DLD1 (cell line): ENCODE data around the gene PPP1R8.
"Not testable (repeated sequence)": the region's sequence is repeated elsewhere in the genome, so short reads cannot be mapped to it uniquely, and the experiment has no call there.

Source experiments
- in situ Hi-C: cut with HindIII; loops from 2 replicates; pipeline ENCODE4 v1.10.0; 2017; ENCODE audit warnings: low sequenced_read_pairs

PPP1R8 gene

GRCh38 chr1:27831568-27832410, 1.2 kb downstream of the PPP1R8 start:
- in situ Hi-C loops: loop anchor here (10.0 kb wide), 2 partner anchors 67 to 333 kb away; no protein-coding TSS in a partner anchor

GRCh38 chr1:27832762-27833161, 2.2 kb downstream of the PPP1R8 start:
- in situ Hi-C loops: loop anchor here (10.0 kb wide), 2 partner anchors 68 to 332 kb away; no protein-coding TSS in a partner anchor

- in situ Hi-C loops: loop anchor here (10.0 kb wide), 2 partner anchors 69 to 331 kb away; no protein-coding TSS in a partner anchor
Measured at GRCh38 chr1:27833470-27833869, 2.9 kb downstream of the PPP1R8 start.

- in situ Hi-C loops: loop anchor here (10.0 kb wide), 2 partner anchors 70 to 330 kb away; no protein-coding TSS in a partner anchor
Measured at GRCh38 chr1:27835046-27835445, 4.5 kb downstream of the PPP1R8 start.

GRCh38 chr1:27835501-27835900, 4.9 kb downstream of the PPP1R8 start:
- in situ Hi-C loops: loop anchor here (10.0 kb wide), 2 partner anchors 71 to 329 kb away; no protein-coding TSS in a partner anchor

- in situ Hi-C loops: no loop called here
Measured at GRCh38 chr1:27849951-27850350, 19.4 kb downstream of the PPP1R8 start.

GRCh38 chr1:27855085-27855484, 24.5 kb downstream of the PPP1R8 start:
- in situ Hi-C loops: no loop called here

- in situ Hi-C loops: no loop called here
Measured at GRCh38 chr1:27856561-27857343, 26.2 kb downstream of the PPP1R8 start.

- in situ Hi-C loops: not testable (repeated sequence)
Measured at GRCh38 chr1:27857552-27857951, 27.0 kb downstream of the PPP1R8 start.

- in situ Hi-C loops: no loop called here
Measured at GRCh38 chr1:27858072-27858948, 27.7 kb downstream of the PPP1R8 start.

- in situ Hi-C loops: no loop called here
Measured at GRCh38 chr1:27858949-27859576, 28.5 kb downstream of the PPP1R8 start.

GRCh38 chr1:27861436-27861835, 30.9 kb downstream of the PPP1R8 start:
- in situ Hi-C loops: no loop called here

GRCh38 chr1:27862004-27862403, 31.4 kb downstream of the PPP1R8 start:
- in situ Hi-C loops: no loop called here

GRCh38 chr1:27862671-27863537, 32.3 kb downstream of the PPP1R8 start:
- in situ Hi-C loops: no loop called here

GRCh38 chr1:27863538-27863915, 32.9 kb downstream of the PPP1R8 start:
- in situ Hi-C loops: no loop called here

- in situ Hi-C loops: no loop called here
Measured at GRCh38 chr1:27864264-27864895, 33.8 kb downstream of the PPP1R8 start.

- in situ Hi-C loops: no loop called here
Measured at GRCh38 chr1:27865821-27866220, 35.2 kb downstream of the PPP1R8 start.

- in situ Hi-C loops: no loop called here
Measured at GRCh38 chr1:27868556-27868931, 38.0 kb downstream of the PPP1R8 start.
